ENCODE results near the gene AIDA.

Gene AIDA

DNA sequence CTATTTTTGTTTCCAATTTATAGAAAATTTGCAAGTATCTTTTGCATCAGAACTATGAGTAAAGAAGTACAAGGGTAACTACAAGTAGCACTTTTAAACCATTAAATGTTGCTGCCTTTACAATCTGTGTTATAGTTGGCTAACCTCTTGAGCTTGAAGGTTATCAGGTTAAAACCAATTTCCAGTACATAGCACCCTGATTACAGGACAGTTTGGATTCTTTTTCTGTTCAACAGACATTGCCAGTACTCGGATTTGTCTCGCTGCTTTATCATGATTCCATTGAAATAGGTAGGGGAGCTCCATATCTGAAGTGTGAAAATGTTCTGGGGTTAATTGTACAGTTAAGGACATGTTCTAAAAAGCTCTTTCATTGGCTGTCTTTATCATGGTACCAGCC is 54.4 kb downstream of the AIDA start:
- Histone ChIP-seq H3K9ac (ENCODE audit: low read length) (no peak overlapping the region), H3K36me3 (ENCODE audit: control insufficient read depth, insufficient read depth, low read length) (peaks cover 46% of the 10 kb centered on the region)

DNA sequence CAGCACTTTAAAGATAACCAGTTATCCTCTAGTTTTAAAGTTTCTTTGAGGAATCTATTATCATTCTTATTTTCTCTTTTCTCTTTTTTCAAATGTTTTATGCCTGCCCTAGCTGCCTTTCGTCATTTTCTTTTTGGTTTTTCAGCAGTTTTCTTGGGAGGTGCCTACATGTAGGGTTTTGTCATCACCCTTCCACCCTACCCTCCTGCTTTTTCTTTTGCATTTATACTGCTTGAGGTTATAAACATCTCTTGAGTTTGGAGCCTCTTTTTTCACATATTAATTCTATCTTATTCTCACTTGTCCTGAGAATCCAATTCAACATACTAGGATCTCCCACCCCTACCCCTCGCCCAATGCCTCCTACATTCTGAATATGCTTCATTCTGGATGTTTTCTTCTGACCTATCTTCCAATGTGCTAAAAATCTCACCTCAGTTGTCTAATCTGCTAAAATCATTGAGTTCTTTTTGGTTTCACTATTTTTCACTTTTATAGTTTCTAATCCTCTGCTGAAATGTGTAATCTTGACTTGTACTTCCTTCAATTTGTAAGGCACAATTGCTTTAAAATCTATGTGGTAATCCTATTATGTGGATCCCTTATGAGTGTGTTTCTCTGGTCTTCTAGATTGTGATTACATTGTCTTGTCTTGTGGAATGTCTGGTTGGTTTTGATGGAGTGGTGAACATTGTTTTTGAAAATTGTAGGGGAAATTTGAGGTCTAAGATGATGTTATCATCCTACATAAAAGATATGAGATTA is 55.7 kb downstream of the AIDA start:
- Histone ChIP-seq H3K36me3 (ENCODE audit: control insufficient read depth, insufficient read depth, low read length) (peaks cover 37% of the 10 kb centered on the region), H3K27ac (ENCODE audit: low read depth, low read length) (no peak overlapping the region)

More for the DNA sequence above, 54.4 kb downstream of the AIDA start:
- H3K4me1 ChIP-seq (ENCODE audit: control insufficient read depth, insufficient read depth, low read length), result no peaks in the 10 kb centered on the region
- H3K27me3 ChIP-seq (ENCODE audit: control insufficient read depth, insufficient read depth, low read length), result no peaks in the 10 kb centered on the region
- no peak overlapping the region for H3K27ac ChIP-seq (ENCODE audit: low read depth, low read length)
- no peak overlapping the region for H3K4me3 ChIP-seq (ENCODE audit: low read length)

DNA sequence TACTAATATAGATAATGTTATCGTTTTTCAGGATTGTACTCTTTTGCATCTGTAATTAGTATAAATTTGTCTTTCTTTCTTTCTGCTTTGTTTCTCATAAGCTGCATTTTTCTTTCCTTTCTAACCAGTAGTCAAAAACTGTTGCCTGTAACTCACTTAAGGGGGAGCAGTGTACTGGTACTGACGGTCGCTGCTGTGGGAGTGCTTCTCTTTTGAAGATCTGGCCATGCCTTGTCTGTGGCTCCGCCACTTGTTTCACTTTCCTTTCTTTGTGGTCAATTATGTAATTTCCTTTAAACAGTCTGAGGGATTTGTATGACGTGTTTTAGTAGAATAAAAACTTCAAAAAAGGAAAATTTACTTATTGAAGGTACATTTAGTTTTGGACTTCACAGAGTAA is 57.4 kb downstream of the AIDA start:
- peaks cover 29% of the 10 kb centered on the region for H3K36me3 ChIP-seq (ENCODE audit: control insufficient read depth, insufficient read depth, low read length)
- H3K27me3 ChIP-seq (ENCODE audit: control insufficient read depth, insufficient read depth, low read length), result no peaks in the 10 kb centered on the region
- H3K9ac ChIP-seq (ENCODE audit: low read length), result no peak overlapping the region
- H3K4me3 ChIP-seq (ENCODE audit: low read length), result no peak overlapping the region
- no peak overlapping the region for H3K27ac ChIP-seq (ENCODE audit: low read depth, low read length)
- no peaks in the 10 kb centered on the region for H3K4me1 ChIP-seq (ENCODE audit: control insufficient read depth, insufficient read depth, low read length)

More for the DNA sequence above, 55.7 kb downstream of the AIDA start:
- Histone ChIP-seq H3K27me3 (ENCODE audit: control insufficient read depth, insufficient read depth, low read length) (no peaks in the 10 kb centered on the region), H3K9ac (ENCODE audit: low read length) (no peak overlapping the region), H3K4me3 (ENCODE audit: low read length) (no peak overlapping the region), H3K4me1 (ENCODE audit: control insufficient read depth, insufficient read depth, low read length) (no peaks in the 10 kb centered on the region)

DNA sequence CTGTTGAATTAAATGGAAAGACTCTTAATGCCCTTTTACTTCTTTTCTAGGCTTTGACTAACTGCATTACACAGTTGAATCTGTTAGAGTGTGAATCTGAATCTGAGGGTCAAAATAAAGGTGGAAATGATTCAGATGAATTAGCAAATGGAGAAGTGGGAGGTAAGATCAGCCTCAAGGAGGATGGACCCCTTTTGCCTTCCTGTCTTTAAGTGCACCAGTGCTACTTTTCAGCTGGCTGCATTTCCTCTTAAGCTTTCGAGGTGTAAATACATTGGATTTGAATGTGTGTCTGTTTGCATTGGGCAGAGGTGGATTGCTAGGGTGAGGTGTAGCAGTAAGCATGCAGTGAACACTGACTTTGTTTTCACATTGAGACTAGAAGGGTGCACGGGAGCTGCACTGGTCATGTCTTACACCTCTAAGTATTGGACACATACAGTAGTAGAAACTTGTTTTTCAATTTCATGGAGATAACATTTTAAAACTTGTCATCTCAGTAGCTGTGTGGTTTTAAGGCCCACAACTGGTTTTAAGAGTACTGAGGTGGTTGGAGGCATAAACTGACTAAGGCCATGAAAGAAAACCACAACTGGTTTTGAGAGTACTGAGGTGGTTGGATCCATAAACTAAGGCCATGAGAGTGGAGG is 59.0 kb downstream of the AIDA start:
- no peaks in the 10 kb centered on the region for H3K27me3 ChIP-seq (ENCODE audit: control insufficient read depth, insufficient read depth, low read length)
- H3K27ac ChIP-seq (ENCODE audit: low read depth, low read length), result no peak overlapping the region
- H3K4me1 ChIP-seq (ENCODE audit: control insufficient read depth, insufficient read depth, low read length), result no peaks in the 10 kb centered on the region
- H3K9ac ChIP-seq (ENCODE audit: low read length), result no peak overlapping the region
- H3K4me3 ChIP-seq (ENCODE audit: low read length), result no peak overlapping the region
- H3K36me3 ChIP-seq (ENCODE audit: control insufficient read depth, insufficient read depth, low read length), result peaks cover 24% of the 10 kb centered on the region

DNA sequence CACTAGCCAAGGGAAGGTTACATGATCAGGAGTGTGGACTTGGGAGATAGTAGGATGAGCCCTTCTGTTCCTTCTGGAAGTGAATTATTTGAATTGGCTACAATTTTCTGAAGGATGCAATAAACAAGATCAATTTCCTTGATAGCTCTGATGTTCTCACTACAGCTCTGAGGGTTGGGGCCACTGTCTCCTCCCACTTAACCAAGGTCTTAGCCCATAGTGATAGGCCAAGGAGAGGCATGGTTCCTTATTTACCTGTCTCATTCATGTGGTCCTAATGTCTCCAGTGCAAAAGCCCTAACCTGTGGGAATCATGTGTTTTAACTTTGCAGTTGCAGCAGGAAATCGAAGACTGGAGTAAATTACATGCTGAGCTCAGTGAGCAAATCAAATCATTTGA is 59.6 kb downstream of the AIDA start:
- peaks cover 24% of the 10 kb centered on the region for H3K36me3 ChIP-seq (ENCODE audit: control insufficient read depth, insufficient read depth, low read length)

DNA sequence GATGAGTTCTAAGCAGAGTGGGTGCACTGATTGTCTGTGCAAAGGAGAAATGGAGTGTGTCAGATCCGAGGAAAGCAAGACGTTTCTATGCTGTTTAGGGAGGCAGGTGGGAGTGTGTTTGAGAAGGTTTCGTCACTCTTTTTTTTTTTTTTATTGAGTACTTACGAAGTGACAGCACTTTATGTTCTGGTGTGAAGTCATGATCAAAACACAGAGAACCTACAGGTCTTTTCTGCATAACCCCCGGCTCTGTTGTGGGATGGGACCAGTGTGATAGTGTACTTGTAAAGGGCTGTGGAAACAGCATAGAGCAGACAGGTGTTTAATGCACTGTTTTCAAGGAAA is 67.7 kb downstream of the AIDA start:
- Histone ChIP-seq H3K4me1 (ENCODE audit: control insufficient read depth, insufficient read depth, low read length) (peaks cover 7% of the 10 kb centered on the region), H3K4me3 (ENCODE audit: low read length) (peak overlapping the region; percentile 81), H3K27ac (ENCODE audit: low read depth, low read length) (peak overlapping the region; percentile 96), H3K27me3 (ENCODE audit: control insufficient read depth, insufficient read depth, low read length) (no peaks in the 10 kb centered on the region), H3K9ac (ENCODE audit: low read length) (peak overlapping the region; percentile 75), H3K36me3 (ENCODE audit: control insufficient read depth, insufficient read depth, low read length) (no peaks in the 10 kb centered on the region)

More for the DNA sequence above, 59.6 kb downstream of the AIDA start:
- H3K27ac ChIP-seq (ENCODE audit: low read depth, low read length), result no peak overlapping the region
- no peak overlapping the region for H3K9ac ChIP-seq (ENCODE audit: low read length)
- no peak overlapping the region for H3K4me3 ChIP-seq (ENCODE audit: low read length)
- H3K27me3 ChIP-seq (ENCODE audit: control insufficient read depth, insufficient read depth, low read length), result no peaks in the 10 kb centered on the region
- H3K4me1 ChIP-seq (ENCODE audit: control insufficient read depth, insufficient read depth, low read length), result no peaks in the 10 kb centered on the region

DNA sequence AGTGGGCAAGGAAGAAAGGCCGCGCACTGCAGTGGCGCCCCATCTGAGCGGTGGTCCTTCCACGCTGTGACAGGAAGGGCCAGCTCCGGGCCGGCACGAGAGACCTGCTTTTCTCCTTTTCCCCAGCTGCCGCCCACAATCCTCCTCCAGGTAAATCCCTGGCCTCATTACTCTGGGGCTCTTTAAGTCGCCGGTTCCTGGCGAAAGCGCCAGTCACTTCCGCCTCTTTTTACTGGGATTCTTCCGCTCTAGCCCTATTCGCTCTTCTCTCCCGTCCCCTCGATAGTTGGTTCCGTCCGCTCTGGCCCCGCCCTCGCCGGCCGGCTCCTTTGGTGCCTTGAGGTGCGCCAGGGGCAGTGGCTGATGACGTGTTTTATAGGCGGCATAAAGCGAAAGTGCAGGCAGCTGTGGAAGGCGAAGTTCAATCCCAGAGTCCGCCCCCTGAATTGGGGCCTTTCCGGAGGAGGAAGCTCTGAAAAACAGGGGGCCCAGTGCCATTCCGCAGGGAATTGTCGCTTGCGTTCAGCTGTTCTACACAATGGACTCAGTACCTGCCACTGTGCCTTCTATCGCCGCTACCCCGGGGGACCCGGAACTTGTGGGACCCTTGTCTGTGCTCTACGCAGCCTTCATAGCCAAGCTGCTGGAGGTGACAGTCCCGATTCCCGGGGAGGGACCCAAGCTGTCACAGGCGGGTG is 68.2 kb downstream of the AIDA start:
- Histone ChIP-seq H3K9ac (ENCODE audit: low read length) (peak overlapping the region; percentile 98), H3K27me3 (ENCODE audit: control insufficient read depth, insufficient read depth, low read length) (no peaks in the 10 kb centered on the region), H3K4me3 (ENCODE audit: low read length) (peak overlapping the region; percentile 81), H3K27ac (ENCODE audit: low read depth, low read length) (peak overlapping the region; percentile 96), H3K4me1 (ENCODE audit: control insufficient read depth, insufficient read depth, low read length) (peaks cover 7% of the 10 kb centered on the region), H3K36me3 (ENCODE audit: control insufficient read depth, insufficient read depth, low read length) (no peaks in the 10 kb centered on the region)

DNA sequence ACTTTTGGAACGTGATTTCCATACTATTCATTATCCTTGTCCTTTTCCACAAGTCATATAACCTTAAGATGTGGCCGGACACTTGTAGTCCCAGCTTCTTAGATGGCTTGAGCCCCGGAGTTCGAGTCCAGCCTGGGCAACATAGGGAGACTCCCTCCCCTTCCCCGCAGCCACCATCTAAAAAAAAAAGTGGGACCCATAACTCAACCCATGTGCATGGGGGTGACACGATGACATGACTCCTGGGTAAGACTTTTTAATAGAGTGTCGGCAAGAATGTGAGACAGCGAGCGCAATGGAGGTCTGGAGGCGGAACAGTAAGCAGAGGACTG is 68.7 kb downstream of the AIDA start:
- H3K4me1 ChIP-seq (ENCODE audit: control insufficient read depth, insufficient read depth, low read length), result peaks cover 7% of the 10 kb centered on the region
- peak overlapping the region; percentile 81 for H3K4me3 ChIP-seq (ENCODE audit: low read length)
- peak overlapping the region; percentile 98 for H3K9ac ChIP-seq (ENCODE audit: low read length)
- H3K36me3 ChIP-seq (ENCODE audit: control insufficient read depth, insufficient read depth, low read length), result no peaks in the 10 kb centered on the region
- H3K27ac ChIP-seq (ENCODE audit: low read depth, low read length), result peak overlapping the region; percentile 96
- H3K27me3 ChIP-seq (ENCODE audit: control insufficient read depth, insufficient read depth, low read length), result no peaks in the 10 kb centered on the region

DNA sequence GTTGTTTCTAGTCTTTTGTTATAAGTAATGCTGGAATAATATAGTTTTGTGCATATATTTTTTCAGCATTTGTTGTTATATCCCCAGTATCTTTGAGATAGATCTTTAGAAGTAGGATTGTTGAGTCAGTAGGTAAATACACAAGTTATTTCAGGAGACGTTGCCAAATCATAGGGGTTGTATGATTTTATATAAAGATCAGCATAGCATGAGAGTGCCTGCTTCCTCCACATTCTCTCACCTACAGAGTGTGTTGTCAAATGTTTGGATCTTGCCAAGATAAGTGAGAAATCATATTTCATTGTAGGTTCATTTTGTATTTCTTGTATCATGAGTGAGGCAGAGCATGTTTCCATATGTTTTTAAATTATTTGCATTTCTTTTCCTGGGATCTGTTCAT is 69.8 kb downstream of the AIDA start:
- no peaks in the 10 kb centered on the region for H3K27me3 ChIP-seq (ENCODE audit: control insufficient read depth, insufficient read depth, low read length)
- H3K4me1 ChIP-seq (ENCODE audit: control insufficient read depth, insufficient read depth, low read length), result peaks cover 7% of the 10 kb centered on the region
- no peak overlapping the region for H3K27ac ChIP-seq (ENCODE audit: low read depth, low read length)
- H3K36me3 ChIP-seq (ENCODE audit: control insufficient read depth, insufficient read depth, low read length), result peaks cover 2% of the 10 kb centered on the region
- no peak overlapping the region for H3K4me3 ChIP-seq (ENCODE audit: low read length)
- H3K9ac ChIP-seq (ENCODE audit: low read length), result no peak overlapping the region

DNA sequence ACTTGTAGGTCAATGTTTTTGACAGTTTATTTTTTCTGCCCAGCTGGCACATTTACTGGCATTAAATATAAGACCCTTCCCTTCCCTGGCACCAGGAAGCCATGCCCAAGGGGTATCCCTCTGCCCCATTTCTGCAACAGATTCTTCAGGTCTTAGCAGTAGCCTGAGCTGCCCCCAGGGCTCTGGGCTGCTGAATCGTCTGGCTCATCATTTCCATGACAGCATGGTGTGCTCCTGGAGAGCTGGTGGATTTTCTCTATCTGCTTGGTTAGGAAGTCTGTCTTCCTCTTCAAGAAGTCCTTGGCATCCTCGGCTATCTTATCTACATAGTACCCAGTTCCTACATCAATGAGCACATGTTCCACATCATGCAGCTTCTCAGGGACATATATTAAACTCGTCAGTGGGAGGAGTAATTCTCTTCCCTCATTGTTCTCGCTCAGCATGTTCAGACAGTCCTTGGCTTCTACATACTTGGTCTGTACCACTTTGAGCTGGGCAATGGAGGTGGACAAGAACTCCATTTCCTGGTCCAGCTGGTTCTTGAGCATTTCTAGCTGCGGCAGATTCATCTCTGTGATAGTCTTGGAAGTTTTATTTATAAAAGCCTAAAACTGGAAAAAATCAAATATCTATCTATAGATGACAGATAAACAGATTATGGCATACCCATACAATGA is 70.9 kb downstream of the AIDA start:
- Histone ChIP-seq H3K36me3 (ENCODE audit: control insufficient read depth, insufficient read depth, low read length) (peaks cover 5% of the 10 kb centered on the region), H3K4me1 (ENCODE audit: control insufficient read depth, insufficient read depth, low read length) (peaks cover 7% of the 10 kb centered on the region), H3K9ac (ENCODE audit: low read length) (no peak overlapping the region), H3K4me3 (ENCODE audit: low read length) (no peak overlapping the region), H3K27ac (ENCODE audit: low read depth, low read length) (no peak overlapping the region), H3K27me3 (ENCODE audit: control insufficient read depth, insufficient read depth, low read length) (no peaks in the 10 kb centered on the region)

DNA sequence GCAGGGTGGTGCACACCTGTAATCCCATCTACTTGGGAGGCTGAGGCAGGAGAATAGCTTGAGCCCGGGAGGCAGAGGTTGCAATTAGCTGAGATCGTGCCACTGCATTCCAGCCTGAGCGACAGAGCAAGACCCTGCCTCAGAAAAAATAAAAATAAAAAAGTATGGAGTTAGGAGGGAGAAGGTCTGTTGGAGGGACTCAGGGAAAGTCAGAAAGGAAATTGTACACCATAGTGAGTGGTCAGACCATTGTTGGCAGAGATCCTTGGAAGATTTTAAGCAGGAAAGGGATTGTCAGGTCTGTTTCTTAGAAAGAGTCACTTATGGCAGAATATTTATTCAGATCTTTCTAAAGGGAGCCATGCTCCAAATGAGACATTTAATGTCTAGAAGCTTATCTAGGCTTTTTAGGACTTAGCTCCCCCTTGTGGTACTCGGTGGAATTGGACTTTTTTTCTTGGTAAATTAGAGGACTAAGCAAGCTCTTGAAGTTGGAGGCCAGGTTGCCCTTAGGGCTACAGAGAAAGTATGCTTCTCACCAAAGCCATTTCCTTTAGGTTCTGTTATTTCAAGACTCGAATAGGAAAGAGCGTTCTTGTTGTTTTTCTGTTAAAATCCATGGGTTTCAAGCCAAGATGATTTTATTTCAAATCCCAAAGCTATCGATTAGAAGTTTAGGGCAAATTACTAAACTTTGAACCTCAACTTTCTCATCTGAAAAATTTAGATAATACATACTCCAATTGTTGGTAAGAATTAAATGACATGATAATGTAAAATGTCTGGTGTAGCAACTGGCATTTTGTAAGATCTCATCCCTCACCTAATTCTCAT is 77.9 kb downstream of the AIDA start:
- Histone ChIP-seq H3K4me1 (ENCODE audit: control insufficient read depth, insufficient read depth, low read length) (no peaks in the 10 kb centered on the region), H3K9ac (ENCODE audit: low read length) (no peak overlapping the region), H3K4me3 (ENCODE audit: low read length) (no peak overlapping the region), H3K27ac (ENCODE audit: low read depth, low read length) (no peak overlapping the region), H3K36me3 (ENCODE audit: control insufficient read depth, insufficient read depth, low read length) (peaks cover 14% of the 10 kb centered on the region), H3K27me3 (ENCODE audit: control insufficient read depth, insufficient read depth, low read length) (no peaks in the 10 kb centered on the region)

DNA sequence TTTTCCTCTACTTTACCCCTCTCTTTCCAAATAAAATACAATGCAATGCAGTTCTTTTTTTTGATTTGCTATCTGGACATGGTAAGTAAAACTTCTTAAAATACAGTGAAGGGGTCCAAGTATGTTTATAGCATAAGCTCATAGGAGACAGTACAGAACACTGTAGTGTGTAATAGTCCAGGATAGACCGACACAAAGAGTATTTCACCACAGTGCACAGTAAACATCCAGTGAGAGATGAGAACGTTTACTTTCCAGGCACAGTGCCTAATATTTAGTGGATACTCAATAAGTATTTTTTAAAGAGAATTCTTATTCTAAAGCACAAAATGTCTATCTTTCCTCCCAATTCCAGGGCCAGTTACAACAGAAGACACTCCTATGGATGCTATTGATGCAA is 79.5 kb downstream of the AIDA start:
- no peaks in the 10 kb centered on the region for H3K4me1 ChIP-seq (ENCODE audit: control insufficient read depth, insufficient read depth, low read length)
- peaks cover 22% of the 10 kb centered on the region for H3K36me3 ChIP-seq (ENCODE audit: control insufficient read depth, insufficient read depth, low read length)
- H3K9ac ChIP-seq (ENCODE audit: low read length), result no peak overlapping the region
- H3K4me3 ChIP-seq (ENCODE audit: low read length), result no peak overlapping the region
- H3K27ac ChIP-seq (ENCODE audit: low read depth, low read length), result no peak overlapping the region
- H3K27me3 ChIP-seq (ENCODE audit: control insufficient read depth, insufficient read depth, low read length), result no peaks in the 10 kb centered on the region

Measured in rectal smooth muscle tissue (tissue), 1 donor.